ENCODE data around the gene NMNAT2.
A peak's percentile ranks its signal among the peaks of the same experiment; 100 is the strongest.
"Not testable (repeated sequence)": the region's sequence is repeated elsewhere in the genome, so short reads cannot be mapped to it uniquely, and the experiment has no call there.

NMNAT2 gene

DNA sequence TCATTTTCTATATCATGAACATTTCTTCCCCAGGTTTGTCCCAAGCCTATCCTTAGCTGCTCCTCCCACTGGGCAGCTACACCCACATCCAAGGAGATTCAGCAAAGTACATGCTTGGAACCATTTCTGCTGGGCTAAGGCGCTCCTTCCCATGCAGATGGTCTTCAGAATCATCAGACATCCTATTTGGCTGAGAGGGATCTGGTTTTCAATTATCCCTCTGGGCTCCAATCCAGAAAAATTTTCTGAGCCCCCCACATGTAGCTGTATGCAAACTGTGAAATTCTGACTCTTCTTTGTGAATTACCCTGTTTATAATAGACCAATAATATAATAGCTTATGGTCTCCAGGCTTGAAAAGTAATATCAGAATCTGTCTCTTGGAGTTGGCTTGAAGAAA, 132.9 kb downstream of the NMNAT2 start:
- DNase-seq (ENCODE audit: low read depth in 3 of 3), result no peak

DNA sequence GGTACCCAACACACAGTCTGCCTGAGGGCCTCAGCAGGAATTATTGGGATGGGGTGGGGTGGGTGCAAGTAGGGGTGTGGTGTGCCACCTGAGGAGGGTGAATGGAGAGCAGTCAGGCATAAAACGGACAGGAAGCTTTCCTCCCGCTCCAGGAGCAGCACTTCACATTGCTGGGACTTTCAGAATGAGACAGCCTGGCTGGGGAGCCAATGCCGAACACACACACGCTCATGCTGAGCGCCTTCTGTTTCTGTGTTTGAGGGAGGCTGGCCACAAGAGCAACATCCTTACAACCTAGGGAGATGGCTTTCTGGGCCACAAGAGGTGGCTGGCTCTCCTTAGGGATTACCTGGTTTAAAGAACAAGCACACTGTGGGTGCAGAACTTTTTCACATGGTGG, 134.1 kb downstream of the NMNAT2 start:
- no peak for DNase-seq (ENCODE audit: low read depth in 3 of 3)

DNA sequence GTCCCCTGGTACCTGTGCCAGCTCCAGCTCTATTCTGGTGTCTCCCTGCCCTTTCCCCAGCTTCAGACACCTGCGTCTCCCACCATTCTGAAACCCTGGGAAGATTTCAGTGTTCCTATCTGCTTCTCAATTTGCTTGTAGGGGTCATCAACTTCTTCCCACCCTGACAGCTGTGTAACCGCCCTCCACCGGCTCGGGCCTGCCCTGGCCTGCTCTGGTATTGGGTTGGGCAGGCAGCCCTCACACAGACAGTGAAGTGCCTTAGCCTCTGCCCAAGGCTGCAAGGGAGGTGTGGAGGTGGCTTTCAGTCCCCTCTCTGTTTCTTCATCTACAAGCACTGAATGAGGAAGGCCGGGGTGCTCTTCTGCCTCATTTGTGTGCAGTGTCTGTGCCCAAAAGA, 134.9 kb downstream of the NMNAT2 start:
- no peak for DNase-seq (ENCODE audit: low read depth in 3 of 3)

DNA sequence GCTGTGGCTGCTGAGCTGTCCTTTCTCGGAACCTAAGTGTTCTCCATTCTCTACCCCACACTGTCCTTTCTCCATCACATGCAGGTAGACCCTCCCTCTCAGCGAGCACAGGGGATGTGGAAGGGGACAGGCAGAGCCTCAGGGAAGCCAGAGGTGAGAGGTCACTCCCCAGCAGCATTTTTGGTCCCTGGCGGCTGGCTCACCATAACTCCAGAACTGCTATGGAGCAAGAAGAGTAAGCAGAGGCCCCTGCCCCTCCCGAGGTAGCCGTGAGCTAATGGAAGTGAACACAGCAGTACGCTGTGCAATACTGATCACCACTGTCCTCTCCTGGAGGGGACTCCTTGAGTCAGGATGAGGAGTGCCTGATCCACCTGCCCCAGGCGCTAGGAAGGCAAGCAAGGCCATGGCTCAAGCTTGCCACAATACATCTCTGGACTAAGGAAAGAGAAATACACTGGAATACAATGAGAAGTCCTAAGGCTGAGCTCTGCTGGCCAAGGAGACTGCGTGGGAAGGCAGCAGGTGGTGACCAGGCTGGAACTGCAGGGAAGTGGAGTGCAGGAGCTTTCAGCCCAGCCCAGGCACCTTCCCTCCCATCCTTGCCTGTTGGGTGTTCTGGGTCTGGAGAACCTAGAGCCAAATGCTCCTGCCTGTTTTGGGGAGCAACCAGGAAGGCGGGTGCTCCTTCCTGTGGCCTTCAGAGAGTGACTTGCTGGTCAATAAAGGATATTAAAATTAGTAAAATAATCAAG, 135.9 kb downstream of the NMNAT2 start:
- DNase-seq (ENCODE audit: low read depth in 3 of 3), result no peak

DNA sequence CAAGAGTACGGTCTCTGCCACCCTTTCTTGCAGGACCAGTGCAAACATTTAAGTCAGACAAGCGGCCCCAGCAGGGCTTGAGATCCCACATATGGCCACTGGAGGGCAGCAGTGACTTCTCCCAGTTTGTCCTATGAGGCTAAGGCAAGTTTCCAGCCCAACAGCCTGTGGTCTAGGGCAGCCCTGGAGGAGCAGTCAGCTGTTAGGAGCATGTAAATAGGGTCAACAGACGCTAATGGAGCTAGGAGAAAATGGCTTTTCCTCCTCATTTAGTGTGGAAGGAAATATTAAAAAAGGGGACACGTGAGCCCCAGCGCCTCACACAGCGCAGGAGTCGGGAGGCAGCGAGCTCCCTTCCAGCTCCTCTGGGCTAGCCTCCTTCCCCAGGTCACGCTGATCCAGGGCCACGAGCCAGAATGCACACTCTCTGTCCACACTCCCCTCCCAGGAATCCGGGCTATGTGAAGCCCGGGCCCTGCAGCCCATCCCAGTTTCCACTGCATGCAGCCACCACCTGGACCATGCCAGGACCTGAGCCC, 136.6 kb downstream of the NMNAT2 start:
- DNase-seq (ENCODE audit: low read depth in 3 of 3), result peak; percentile 49 to 77 (median 54)

DNA sequence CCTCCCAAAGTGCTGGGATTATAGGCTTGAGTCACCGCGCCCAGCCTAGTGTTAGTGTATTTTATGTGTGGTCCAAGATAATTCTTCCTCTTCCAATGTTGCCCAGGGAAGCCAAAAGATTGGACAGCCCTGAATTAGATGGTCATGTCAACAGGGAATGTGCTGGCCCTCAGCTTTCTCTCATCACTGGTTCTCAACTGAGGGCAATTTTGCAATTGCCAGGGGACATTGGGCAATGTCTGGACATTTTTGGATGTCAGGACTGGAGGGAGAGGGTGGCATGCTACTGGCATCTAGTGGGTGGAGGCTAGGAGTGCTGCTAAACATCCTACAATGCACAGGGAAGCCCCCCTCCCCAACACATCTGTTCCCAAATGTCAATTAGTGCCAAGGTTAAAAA, 137.1 kb downstream of the NMNAT2 start:
- no peak for DNase-seq (ENCODE audit: low read depth in 3 of 3)

DNA sequence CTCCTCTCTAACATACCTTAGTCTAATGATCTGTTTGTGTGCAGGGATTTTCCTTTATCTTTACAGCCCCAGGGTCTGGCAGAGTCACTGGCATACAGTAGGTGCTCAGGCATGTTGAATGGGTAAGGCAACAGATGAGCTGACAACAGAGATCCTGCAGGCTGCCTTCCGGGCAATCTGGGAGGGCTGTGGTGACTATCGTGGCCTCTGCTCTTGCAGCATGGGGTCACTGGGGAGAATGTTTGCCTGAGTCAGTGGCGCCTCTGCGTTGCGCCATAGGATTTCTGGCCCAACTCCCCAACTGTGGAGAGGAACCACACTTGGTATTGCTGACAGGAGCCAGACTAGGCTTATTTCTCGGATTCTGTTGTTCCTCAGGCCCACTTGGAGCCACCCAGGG, 138.3 kb downstream of the NMNAT2 start:
- no peak for DNase-seq (ENCODE audit: low read depth in 3 of 3)

DNA sequence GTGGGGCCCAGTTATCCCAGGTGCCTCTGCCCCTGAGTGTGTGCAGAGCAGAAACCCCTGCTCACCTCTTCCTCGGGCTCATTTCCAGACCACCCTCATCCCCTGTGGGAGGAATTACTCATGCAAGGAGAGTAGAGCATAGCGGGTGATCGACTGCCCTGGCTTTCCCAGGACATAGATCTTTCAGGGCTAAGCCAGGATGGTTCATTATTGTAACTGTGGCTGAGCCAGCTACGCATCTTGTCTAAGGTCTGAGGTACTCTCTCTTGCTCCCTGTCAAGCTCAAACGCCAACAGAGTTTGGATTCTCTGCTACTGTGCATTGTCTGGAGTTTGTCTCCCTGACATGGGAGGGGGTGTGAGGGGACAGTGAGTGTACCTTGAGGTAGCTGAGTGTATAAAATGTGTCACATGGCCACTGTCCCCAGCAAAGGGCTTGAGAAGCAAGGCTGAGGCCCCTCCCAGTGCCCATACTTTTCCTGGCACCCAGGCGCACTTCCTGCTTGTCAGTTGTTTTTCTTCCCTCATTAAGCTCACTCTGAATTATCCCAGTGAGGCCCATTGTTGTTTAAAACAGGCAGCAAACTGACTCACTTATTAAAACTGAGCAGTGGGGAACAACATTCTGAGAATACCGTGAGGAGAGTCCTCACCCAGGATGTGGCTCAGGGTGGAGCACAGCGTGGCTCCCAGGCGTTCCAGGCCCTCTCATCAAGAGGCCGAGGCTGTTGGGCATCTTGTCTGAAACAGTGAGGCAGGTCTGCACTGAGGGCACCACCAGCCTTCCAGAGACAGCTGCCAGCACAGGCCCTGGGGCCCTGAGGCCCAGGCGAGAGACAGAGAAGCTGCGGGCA, 139.2 kb downstream of the NMNAT2 start:
- no peak for DNase-seq (ENCODE audit: low read depth in 3 of 3)

DNA sequence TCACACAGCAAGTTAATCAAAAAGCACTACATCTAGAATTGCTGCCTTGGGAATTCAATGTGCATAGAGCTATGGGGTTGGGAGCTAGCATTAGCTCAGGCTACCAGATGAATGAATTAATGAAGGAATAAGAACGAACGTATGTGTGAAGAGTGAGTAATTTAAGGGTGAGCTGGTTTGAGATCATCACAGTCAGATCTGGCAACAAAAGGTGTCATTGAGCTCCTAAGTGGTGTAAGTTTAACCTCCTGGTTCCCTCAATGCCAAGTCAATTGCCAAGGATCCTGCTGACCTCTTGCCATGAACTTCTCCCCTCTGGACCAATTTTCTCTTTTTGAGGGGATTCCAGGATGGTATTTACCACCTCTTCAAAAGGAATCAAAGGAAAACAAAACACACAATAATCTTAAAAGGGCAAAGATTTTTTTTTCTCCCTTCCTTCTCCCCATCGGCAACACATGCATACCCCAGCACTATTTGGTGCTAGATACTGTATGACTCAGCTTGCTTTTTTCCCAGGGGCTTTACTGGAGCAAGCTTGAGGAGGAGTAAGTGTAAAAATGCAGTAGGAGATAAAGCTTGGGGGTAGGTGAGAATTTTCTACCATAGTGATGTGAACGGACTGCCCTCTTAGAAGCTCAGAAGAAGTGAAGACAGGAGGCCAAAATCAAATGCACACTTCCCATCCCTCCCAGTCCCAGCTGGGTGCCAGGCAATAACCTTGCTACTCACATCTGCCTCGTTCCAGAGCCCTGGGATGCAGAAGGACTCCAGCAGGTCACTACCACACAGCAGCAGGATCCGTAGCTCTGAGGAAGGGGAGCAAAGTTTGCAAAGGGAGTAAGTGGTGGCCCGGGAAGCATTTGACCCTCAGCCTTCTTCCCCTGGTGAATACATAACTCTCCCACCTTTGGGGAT, 140.1 kb downstream of the NMNAT2 start:
- DNase-seq (ENCODE audit: low read depth in 3 of 3), result no peak

DNA sequence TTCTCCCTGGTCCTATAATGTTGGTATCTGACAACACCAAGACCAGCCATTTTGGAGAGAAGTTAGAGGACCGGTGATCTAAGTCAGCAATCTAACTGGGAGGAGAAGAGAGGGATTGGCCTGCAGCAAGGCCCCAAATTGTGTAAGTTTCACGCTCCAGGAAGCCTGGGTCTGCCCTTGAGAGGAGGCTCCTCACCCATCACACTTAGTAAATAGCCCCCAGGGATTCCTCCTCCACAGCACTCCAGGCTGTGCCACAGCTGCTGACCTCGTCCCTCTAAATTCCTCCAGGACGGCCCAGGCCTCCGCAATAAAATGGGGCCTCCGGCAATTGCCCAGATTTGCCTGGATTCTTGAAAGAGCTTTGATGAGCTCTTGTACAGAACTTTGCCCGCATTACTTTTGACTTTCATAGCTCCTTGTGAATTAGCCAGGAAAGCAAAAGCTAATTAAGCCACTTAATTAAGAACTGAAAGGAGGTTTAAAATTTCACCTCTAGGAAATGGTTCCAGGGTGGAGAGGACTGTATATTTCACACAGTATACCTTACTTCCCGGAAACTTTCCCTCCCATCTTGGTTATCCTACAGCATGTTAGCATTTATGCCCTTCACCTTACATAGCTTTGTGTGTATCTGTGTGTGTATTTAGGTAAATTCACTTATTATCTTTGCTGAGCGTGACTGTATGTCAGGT, 141.6 kb downstream of the NMNAT2 start:
- DNase-seq (ENCODE audit: low read depth in 3 of 3), result no peak

DNA sequence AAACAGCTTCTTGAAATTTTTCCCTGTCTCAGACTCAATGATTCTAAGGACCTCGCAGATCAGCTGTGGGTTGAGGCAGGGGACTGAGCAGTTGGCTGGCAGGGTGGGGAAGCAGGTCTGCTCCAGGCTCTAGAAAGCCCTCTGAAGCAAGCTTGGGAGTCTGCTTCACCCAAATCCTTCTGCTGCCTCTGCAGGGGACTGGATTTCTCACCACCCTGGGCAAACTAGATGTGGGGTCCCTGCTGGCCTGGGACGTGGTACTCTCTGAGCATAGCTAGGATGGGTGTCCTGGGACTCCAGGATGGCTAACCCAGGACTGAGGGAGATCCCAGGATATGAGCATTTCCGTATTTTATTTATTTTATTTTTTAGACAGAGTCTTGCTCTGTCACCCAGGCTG, 142.9 kb downstream of the NMNAT2 start:
- no peak for DNase-seq (ENCODE audit: low read depth in 3 of 3)

DNA sequence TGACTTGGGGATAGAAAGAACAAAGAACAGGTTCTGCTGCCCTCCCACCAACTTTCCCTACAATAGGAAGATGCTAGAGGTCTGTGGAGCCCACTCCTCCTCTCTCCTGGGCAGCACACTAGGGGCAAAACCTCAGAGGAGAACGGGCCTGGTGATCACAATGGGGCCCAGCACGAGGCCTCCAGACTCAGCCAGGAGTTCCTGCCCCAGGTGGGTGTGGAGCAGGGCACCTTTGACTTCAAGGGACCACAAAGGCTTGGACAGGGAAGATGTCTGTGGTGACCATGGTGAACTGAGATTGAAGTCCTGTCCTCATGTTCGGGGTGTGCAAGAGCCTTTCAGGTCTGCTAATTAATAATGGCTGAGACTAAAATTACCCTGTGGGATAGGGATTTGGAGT, 143.3 kb downstream of the NMNAT2 start:
- no peak for DNase-seq (ENCODE audit: low read depth in 3 of 3)

DNA sequence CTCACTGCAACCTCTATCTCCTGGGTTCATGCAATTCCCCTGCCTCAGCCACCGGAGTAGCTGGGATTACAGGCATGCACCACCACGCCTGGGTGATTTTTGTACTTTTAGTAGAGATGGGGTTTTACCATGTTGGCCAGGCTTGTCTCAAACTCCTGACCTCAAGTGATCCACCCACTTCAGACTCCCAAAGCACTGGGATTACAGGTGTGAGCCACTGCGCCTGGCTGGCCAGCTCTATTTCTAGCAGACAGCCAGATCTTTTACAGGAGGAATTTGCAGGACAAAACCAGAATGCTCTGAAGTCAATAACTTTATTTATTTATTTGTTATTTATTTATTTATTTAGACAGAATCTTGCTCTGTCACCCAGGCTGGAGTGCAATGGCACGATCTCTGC, 144.2 kb downstream of the NMNAT2 start:
- not testable (repeated sequence) for DNase-seq (ENCODE audit: low read depth in 3 of 3)

DNA sequence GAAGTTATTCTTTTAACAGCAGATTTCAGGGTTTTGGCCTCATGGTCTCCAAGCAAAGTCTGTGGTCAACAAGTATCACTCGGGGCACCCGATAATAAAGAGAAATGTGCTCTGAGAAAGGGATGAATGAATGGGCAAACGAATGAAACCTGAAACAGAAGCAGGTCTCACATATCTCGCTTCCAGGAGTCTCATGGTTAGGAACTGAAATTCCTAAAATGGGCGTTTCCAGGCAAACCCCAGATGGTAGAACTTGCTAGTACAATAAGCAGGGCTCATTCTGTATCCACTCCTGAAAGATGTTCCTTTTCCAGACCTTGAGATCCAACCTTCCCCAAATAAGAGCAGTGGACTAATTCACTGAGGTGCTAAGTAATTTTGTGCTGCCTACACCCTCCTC, 144.9 kb downstream of the NMNAT2 start:
- no peak for DNase-seq (ENCODE audit: low read depth in 3 of 3)

DNA sequence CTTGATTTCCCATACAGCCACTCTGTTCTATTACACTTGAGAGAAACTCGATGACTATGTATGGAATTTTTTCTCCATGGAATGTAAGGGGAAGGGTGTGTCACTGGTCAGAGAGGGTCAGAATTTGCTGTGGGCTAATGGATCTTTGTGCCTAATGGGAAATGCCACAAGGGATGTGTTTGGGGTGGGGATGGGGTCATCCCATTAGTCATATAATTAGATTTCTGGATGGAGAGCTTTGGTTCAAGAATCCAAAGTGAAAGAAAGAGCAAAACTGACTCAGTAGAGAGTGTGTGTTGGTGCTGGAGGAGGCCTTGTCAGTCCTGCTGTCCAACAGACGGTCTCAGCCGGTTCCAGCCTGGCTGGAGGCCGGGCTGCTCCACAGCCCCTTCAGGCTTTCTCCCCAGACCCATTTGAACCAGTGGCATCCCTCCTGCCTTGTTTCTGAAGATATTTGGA, 145.8 kb downstream of the NMNAT2 start:
- DNase-seq (ENCODE audit: low read depth in 3 of 3), result no peak

DNA sequence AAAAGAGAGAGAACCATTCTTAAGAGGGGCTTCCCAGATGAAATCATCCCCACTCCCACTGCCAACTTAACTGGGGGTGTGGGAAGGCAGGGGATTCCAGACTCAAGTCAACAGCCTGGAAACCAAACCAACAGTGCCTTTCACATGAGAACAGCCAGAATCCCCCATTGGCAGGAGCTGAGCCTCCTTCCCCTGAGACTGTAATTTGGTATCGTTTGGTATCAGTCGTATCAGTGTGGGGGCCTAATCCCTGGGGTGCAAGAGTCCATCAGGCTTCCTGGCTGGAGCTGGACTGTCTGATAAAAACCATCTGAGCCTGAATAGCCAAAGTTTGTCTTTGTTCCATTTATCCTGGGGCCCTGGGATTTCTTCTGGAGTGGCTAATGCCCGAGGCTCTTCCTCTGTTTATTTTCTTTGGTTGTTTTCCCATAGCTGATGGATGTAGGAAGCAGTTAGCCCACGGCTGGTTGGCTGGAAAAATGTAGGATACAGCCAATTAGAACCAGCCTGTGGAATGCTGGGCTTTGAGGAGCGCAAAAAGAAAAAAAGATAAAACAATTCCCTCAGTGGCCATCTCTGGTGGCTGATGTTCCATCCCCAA, 147.5 kb downstream of the NMNAT2 start:
- no peak for DNase-seq (ENCODE audit: low read depth in 3 of 3)

DNA sequence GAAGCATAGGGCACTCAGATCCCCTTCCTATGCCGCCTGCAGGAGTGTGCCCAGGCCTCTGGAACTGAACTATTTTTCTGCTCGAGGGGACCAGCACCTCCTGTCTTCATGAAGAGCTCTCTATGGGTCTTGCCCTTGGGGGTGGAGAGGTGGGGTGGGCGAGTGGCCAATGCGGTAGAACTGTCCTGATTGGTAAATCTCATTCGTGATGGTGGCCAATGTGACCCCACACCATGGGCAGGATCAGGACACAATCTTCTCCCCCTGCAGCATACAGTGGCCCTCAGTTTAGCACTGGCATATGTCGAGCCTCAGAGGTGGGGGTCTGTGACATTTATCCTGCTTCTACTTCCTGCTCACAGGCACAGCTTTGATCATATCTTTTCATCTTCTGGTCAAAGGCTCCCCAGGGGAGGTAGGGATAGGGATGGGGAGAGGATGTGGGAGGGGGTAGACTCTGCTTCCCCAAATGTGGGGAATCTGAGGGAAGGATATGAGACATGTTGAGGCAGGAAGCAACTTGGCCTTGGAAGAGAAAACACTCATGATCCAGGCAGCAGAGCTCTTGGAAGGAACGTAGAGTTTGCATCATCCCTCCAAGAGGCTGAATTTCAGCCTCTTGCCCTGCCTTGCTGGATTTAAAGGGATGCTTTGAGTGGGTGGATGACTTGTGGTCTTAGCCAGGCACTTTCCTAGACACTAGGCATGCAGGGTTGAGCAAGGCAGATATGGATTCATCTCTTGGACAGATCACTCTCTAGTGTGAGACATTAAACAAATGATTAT, 150.3 kb downstream of the NMNAT2 start:
- no peak for DNase-seq (ENCODE audit: low read depth in 3 of 3)

DNA sequence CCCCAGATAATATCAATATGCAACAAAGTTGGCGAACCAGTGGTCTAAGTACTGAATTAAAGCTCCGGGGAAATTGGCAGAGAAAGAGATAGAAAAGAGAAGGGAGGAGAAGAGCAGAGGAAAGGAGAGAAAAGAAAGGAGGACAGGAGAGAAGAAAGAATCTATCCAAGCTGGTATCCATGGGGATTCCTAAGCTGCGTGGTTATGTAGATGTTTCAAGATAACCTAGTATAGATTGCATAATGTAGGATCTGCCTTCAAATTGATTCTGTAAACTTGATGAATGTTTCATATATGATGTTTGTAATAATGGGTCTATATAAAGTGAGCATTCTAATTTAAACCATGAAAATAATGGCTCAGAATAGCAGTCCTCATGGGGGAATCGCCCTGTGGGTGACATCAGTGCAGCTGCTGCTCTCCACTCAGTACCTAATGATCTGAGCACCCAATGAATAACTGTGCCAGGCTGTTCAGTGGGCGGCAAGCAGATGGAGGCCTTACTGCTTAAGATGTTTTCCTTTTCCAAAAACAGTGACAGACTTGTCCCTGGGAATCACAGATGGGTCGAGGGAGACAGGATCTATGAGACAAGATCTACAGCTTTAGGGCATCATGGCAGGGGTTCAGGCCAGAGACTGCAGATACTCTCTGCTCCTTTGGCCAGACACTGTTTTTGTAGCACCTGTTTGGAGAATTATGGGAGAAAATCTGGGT, 154.1 kb downstream of the NMNAT2 start:
- DNase-seq (ENCODE audit: low read depth in 3 of 3), result no peak

DNA sequence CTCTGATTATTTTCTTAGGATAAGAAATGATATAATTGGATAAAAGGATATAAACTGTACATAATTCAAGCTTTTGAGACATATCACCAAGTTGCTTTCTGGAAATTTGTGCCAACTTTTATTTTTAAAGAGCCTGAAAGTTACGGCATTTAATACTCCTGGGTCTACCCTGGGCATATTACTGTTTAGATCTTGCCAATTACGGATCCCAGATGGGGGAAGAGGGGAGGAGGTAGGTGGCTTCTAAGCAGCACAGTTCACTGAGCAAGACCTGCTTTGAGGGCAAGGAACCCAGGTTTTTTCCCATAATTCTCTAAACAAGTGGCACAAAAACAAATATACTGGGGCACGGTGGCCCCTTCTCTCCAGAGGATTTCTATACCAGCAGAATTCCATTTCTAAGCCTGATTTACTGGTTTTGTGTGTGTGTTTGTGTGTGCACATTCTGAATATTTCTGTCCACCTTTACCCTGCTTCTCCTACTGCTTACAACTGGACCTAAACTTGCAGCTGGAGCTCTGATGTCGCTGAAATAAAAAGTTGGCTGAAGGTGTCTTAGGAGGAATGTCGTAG, 155.5 kb downstream of the NMNAT2 start:
- no peak for DNase-seq (ENCODE audit: low read depth in 3 of 3)

Data from stimulated activated CD4-positive, alpha-beta T cell treated with anti-CD3 and anti-CD28 coated beads, TNF-alpha, amount 100 ng/mL, for 24 hours (primary cell).